ENCODE results near the gene TENM4. TPM values are rescaled to one million over a fixed set of nuclear protein-coding genes. Genes with fewer than 3 reads are reported as not detected.
A peak's percentile ranks its signal among the peaks of the same experiment; 100 is the strongest.

TENM4 gene
- total and polyA plus RNA-seq, 2 of the 8 experiments (the other 6 are each of a cell fraction or from before 2014, with no cell fraction given), result 3.5 to 7.2 TPM

DNA sequence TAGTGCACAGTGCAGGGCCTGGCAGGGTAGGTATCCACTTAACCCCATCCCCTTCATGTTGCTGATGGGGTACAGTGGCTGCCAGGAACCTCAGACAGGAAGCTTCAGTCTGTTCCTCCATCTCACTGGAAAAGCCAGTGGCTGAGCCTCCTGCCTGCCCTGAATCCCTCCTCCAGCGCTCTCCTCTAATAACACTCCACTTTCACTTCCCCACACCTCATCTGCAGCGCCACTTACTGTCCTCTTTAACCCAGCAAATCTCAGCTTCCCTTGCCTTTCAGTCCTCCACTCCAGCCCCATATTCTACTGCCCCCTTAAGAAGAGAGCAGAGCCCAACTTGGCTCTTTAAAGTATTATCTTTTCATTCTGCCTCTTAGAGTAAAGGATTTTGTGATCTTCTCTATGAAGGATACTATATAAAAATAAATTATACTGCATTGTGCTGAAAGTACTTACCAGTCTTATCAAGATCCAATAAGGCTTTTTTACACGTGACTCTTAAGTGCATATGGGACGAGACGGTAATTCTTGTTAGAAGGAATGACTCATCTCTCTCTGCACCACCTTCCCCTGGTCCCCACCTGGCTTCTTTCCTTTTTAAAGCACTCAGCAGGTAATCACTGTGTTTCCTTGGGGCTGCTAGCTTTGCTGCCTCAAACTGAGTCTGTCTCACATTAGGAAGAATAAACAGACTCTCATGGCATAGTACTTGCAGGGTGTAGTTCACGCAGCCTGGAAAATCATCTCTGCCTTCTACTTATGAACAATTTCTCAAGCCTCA lies 628.1 kb downstream of the TENM4 start:
- Histone ChIP-seq H3K36me3 (ENCODE audit: control insufficient read depth in 2 of 4, insufficient read depth in 4 of 4, low read length in 3 of 4) (no peaks in the 10 kb centered on the region), H3K14ac (ENCODE audit: insufficient read length) (no peak overlapping the region), H3K23ac (ENCODE audit: insufficient read length) (no peak overlapping the region), H3K4me1 (replicated peaks in 1 of 4; ENCODE audit: control insufficient read depth in 3 of 4, insufficient read depth in 4 of 4, low read length in 3 of 4) (peaks cover 5 to 21% (median 10%) of the 10 kb centered on the region in 4 experiments; a peak in 6 of 7 replicates), H4K5ac (ENCODE audit: insufficient read length, low read depth, low read length) (no peak overlapping the region), H4K8ac (ENCODE audit: extremely low read depth, insufficient read depth, low read length) (no peak overlapping the region), H3K18ac (ENCODE audit: extremely low read depth, low read length) (0 out of 2 replicates have a peak overlapping the region, but pooled peaks have one; percentile 40), H2AFZ (ENCODE audit: low read length) (peak overlapping the region; percentile 26), H3K23me2 (ENCODE audit: low read depth, low read length) (no peaks in the 10 kb centered on the region), H3K4me3 (ENCODE audit: extremely low read depth in 1 of 4, insufficient read depth in 2 of 4, low read depth in 3 of 4, low read length in 4 of 4) (peak overlapping the region in 1 of 4 experiments; percentile 21; a peak in 1 of 8 replicates), H2BK20ac (ENCODE audit: low read length) (peak overlapping the region; percentile 62; the same call in 1 of the 2 replicates), H3K27me3 (replicated peaks in 1 of 4; ENCODE audit: control insufficient read depth in 3 of 4, extremely low read depth in 1 of 4, insufficient read depth in 3 of 4, low read length in 3 of 4) (peaks cover 0 to 2% (median 0%) of the 10 kb centered on the region in 4 experiments; a peak in 1 of 7 replicates), H2BK5ac (ENCODE audit: low read depth, low read length) (peak overlapping the region; percentile 50; the same call in 1 of the 2 replicates), H2AK5ac (ENCODE audit: low read depth, low read length) (peak overlapping the region; percentile 87; the same call in 1 of the 2 replicates), H3K79me1 (ENCODE audit: low read depth, low read length) (no peaks in the 10 kb centered on the region), H3K27ac (ENCODE audit: low read depth, low read length) (no peak overlapping the region), H2BK15ac (ENCODE audit: low read length) (peak overlapping the region; percentile 40; the same call in 1 of the 2 replicates), H3K4ac (replicated peaks; ENCODE audit: insufficient read length, low read depth, low read length) (peak overlapping the region; percentile 10), H3K4me2 (ENCODE audit: insufficient read depth in 1 of 2, low read depth in 2 of 2, low read length in 2 of 2) (peak overlapping the region; percentile 31 to 66), H4K20me1 (replicated peaks in 1 of 2; ENCODE audit: control insufficient read depth in 1 of 2, insufficient read depth in 2 of 2, low read length in 2 of 2) (no peaks in the 10 kb centered on the region), H2BK120ac (replicated peaks; ENCODE audit: low read depth, low read length) (peak overlapping the region; percentile 9), H3K9me3 (ENCODE audit: insufficient read depth in 2 of 2, low read depth in 1 of 2, low read length in 1 of 2) (no peaks in the 10 kb centered on the region), H3K79me2 (ENCODE audit: control insufficient read depth in 1 of 2, insufficient read depth in 2 of 2, low read length in 2 of 2) (no peaks in the 10 kb centered on the region), H3K9ac (replicated peaks in 1 of 4; ENCODE audit: extremely low read depth in 1 of 4, low read depth in 3 of 4, low read length in 3 of 4) (no peak overlapping the region), H2BK12ac (ENCODE audit: low read depth, low read length) (peak overlapping the region; percentile 61; the same call in 1 of the 2 replicates), H4K91ac (replicated peaks; ENCODE audit: insufficient read length, low read length) (peak overlapping the region; percentile 50), H3K56ac (replicated peaks; ENCODE audit: insufficient read length, low read depth, low read length) (no peak overlapping the region)
- peak; percentile 28 for FAIRE-seq
- 40% methylated on average over 6 of the region's 6 CpGs; no CpG with 5 or more reads in 1 of the 2 experiments for WGBS, 2 experiments (ENCODE audit: extremely low coverage in 1 of 2, insufficient coverage in 1 of 2, insufficient read length in 1 of 2, insufficient replicate concordance in 2 of 2, low coverage in 1 of 2, low lambda C conversion rate in 2 of 2, missing lambda C conversion rate in 1 of 2)
- ChIA-PET CTCF (ENCODE audit: partially characterized antibody) (interaction anchor here (1.1 to 9.7 kb wide), 3 partner anchors 13 to 287 kb away, joined by 3 to 100 read pairs (median 4); no protein-coding TSS in a partner anchor), POLR2A (ENCODE audit: partially characterized antibody) (interaction anchor here (1.3 kb wide), 1 partner anchor 9 kb away, joined by 3 read pairs; no protein-coding TSS in a partner anchor)
- DNase-seq (ENCODE audit: low read depth in 1 of 2, low spot score in 2 of 2), result no peak
- TF ChIP-seq E2F6 (IDR thresholded peaks at IDR 0.05), result no peak
- no peak for TF ChIP-seq SP2 (IDR thresholded peaks at IDR 0.05; ENCODE audit: low read length)
- TF ChIP-seq KDM4A (IDR thresholded peaks at IDR 0.05; ENCODE audit: low read depth, low read length, severe bottlenecking), result no peak
- peak; percentile 10 to 25; a peak in 3 of 4 replicates for TF ChIP-seq RAD21 (IDR thresholded peaks at IDR 0.05 in 1 of 2, conservative IDR thresholded peaks at IDR 0.05 in 1 of 2; ENCODE audit: low read depth in 2 of 2, low read length in 2 of 2)
- no peak for TF ChIP-seq SIN3A (conservative IDR thresholded peaks at IDR 0.05 in 1 of 2, IDR thresholded peaks at IDR 0.05 in 1 of 2; ENCODE audit: low read depth in 1 of 2, low read length in 2 of 2)
- peak; percentile 91 for TF ChIP-seq JUND (IDR thresholded peaks at IDR 0.05; ENCODE audit: low read length)
- TF ChIP-seq, protein P1, sequence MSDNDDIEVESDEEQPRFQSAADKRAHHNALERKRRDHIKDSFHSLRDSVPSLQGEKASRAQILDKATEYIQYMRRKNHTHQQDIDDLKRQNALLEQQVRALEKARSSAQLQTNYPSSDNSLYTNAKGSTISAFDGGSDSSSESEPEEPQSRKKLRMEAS (IDR thresholded peaks at IDR 0.05), result peak; percentile 51; the same call in 1 of the 2 replicates
- TF ChIP-seq NANOG (IDR thresholded peaks at IDR 0.05; ENCODE audit: insufficient read depth, low read depth, low read length, poor library complexity, severe bottlenecking), result no peak
- no peak for TF ChIP-seq GABPA (IDR thresholded peaks at IDR 0.05; ENCODE audit: borderline replicate concordance, insufficient read depth, low read length)
